Effector CD8-positive, alpha-beta T cell (primary cell): Measurements from ENCODE around the gene HTR6.
"Not testable (repeated sequence)": the region's sequence is repeated elsewhere in the genome, so short reads cannot be mapped to it uniquely, and the experiment has no call there.

ENCODE experiments used
- DNase-seq: peaks from one replicate; lab custom pipeline; 2025; lab: John Stamatoyannopoulos, UW
- total RNA-seq, 4 experiments: gene quantifications; one replicate each; lab custom pipeline; 2026; lab: John Stamatoyannopoulos, UW

The HTR6 gene
- total RNA-seq = 0 to 0.62 (median 0.09) reads per million in 4 experiments

DNA sequence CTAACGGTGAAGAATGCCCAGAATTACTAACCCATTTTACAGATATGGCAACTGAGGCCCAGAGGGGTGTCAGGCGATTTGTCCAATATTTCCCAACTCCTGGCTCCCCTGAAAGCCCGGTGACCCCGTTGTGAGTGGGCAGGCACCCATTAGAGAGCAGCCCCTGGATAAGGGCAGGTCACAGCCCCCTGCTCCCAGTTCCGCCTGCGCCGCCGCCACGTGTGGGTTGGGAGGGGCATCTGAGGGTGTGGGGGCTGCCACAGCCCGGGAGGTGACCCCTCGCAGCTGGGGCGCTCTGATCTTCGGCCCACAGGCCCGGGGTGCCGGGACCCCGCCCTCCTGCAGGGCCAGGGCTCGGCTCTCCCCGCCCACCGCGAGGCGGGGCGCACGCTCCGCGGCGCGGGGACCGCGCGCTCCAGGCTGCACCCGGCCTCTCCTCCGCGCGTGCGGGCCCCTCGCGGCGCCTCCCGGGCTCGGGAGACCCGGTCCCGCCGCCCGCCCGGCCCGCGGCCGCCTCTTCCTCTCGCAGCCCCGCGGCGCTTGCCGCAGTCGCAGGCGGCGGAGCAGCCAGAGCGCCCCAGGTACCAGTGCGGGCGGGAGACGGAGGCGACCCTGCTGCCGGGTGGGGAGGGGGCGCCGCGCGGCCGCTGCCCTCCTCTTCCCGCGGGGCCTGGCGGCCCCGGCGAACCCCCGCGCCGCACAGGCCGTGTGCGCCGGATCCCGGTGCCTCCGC is at the start of gene HTR6:
Gene HTR6, plus strand, starts transcription at position 423 of the 733 bp plus-strand sequence. CDS start 879 bp downstream, outside the sequence.
- DNase-seq = no peak

DNA sequence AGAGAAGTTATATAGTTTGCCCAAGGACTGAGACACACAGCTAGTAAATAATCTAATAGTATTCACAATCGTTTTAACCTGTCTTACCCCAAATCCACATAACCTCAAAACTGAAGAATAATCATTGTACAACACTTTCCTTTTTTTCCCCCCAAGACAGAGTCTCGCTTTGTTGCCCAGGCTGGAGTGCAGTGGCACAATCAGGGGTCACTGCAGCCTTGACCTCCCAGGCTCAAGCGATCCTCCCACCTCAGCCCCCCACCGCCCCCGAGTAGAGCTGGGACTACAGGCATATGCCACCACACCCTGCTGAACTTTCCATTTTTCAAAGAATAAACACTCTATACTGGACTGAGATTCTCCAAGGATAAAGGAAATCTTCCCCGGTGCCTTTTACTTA is 49.2 kb upstream of the HTR6 start:
- DNase-seq = no peak

DNA sequence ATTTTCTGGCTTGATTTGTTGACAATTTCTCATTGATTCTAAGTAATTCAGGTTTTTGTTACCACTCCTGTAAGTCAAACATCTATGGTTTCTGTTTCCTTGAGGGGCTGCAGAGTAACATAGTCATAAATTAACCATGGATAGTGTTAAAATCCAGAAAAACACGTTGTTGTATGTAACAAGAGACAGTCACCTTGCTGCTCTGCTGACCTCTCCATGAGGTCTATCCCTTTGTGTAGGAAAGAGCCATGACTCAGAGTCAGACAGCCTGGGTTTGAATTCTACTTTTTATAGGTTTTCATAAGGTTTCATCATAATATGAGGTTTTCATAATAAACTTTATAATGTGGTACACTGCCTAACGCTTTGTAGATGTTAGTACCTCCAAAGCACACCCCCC is 48.2 kb upstream of the HTR6 start:
- DNase-seq = no peak

DNA sequence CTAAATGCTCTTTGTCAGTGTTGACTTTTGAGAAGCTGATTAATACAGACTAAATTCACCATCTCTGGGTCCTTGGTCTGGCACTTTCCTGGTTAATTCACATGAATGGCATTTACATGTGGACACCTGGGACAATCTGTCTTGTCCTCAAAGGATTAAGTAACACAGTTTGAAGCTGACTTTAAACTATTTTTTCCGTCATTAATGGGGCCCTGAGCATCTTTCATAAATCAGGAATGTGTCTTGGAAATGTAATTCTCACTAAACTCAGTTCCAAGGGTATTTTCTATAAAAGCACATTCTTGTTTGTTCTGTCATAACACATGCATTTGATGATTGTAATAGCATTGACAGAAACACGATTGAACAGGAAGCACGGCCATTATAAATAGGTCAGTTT is 47.3 kb upstream of the HTR6 start:
- DNase-seq = no peak

DNA sequence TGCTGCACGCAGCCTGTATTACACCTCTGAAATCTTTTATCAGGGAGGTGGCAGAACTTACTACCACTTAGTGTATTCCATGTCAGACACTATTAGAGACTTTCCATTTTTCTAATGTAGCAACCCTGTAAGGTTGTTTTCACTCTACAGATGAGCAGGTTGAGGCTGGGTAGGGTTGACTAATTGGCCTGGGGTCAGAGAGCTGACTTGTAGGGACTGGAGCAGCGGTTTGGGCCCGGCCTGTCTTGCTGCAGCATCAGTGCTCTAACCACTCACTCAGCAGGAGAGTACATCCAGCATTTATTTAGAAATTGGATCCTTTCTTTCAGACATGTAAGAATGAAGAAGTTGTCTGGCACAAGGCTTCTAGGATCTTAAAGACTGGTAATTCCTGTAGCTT is 46.2 kb upstream of the HTR6 start:
- no peak for DNase-seq

DNA sequence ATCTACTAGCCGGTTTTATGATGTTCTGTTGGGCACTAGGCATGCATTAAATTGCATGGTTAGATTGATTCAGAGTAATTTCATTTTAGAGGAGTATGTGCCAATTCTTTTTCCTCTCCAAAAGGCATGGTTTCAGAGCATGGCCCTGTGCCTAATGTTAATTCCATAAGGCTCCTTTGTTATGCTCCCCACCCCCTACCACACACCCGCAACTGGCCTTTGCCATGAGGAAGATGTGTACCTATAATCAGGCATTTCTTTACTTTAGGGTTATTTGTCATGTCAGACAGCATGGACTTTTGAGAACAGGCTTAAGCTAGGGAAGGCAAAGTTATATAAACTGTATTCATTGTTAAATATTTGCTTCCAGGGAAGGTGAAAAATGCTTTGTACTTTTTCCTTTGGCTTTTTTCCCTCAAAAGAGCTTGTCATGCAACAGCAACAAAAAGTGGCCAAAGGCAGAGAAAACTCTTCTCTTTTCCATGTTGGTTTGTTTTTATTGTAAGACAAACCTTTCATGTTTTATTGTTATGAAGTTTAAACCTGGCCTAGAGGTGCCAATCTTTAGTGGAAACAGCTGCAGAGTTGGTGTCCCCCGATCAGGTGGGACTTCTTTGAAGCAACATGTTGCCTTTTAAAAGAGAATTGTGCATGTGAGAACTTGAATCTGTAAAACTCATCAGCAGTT is 44.8 kb upstream of the HTR6 start:
- no peak for DNase-seq

DNA sequence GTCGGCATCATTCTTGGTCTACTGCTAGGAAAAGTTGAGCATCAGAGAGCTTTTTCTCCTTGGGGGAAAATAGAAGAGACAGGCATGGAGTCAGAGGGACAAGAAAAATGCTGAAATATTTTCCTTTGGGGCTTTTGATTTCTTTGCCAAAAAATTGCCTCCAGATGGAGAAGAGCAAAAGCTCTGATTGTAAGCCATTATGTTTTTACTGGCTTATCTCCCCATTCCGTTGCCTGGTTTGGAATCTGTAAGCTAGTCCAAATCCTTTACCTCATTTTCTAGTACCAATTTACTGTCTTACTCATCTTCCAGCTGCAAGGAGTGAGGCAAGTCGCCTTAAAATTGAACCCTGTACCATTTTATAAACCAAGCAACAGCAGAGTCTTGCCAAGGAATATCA is 43.9 kb upstream of the HTR6 start:
- DNase-seq = no peak

DNA sequence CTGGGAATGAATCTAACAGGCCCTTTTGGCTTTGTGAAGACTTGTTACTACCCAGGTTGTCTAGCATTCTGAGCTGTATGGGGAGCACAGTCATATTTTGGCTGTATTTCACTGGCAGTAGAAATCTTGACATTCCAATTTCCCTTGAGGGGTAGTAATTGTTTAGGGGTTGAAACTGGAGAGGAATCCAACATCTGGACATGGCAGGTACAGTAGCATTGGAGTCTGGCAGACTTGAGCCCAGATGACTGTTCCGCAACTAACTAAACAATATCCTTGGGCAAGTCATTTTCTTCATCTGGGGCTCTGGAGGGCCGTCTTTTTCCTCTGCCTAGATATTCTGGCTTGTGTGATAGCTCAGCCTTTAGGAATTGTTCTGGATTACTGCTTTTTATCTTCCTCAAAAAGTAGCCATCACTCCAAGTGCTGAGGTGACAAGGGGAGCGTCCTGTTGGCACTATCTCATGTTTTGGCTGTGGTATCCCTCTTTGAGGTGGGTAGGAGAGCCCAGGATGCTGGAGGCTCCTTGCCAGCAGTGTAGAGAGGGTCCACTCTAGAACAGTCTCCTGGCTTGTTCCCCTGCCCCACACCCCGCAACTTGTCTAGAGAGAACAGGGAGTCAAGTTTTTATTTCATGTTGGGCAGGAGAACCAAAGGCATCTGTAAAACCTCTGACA is 43.3 kb upstream of the HTR6 start:
- DNase-seq = no peak

DNA sequence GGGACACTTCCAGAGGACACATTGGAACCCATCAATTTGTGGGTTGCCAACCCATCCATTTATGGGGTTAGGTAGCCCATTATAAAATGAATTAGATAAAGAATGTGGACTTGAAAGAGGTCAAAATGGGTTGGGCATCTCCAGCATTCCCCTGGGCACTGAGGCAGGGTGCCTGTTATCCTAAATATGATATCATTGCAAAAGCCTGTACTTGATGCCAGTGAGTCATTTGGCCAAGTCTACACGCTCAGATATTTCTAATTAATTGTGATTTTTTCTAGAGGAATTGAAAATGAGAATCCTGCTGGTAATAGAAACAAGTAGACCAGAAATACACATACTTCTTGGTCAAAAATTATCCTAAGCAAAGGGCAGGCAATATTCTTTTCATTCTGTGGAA is 42.5 kb upstream of the HTR6 start:
- DNase-seq = no peak

DNA sequence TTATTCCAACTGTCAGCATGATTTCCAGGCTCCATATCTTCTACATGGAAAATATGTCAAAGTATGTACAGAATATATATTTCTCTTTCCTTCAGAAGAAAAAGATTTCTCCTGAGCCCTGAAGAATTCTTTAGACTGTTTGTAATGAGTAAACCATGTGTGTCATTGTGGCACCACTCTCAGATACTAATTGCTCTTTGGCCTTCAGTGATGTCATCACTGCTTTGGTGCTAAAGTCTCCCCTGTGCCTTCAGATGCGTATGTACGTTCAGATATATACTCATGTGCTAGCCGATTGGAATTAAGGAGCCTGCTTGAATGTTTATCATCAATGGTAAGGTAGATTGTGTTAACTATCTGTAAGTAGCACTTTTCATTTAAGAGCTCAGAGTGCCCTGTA is 41.2 kb upstream of the HTR6 start:
- DNase-seq = no peak

DNA sequence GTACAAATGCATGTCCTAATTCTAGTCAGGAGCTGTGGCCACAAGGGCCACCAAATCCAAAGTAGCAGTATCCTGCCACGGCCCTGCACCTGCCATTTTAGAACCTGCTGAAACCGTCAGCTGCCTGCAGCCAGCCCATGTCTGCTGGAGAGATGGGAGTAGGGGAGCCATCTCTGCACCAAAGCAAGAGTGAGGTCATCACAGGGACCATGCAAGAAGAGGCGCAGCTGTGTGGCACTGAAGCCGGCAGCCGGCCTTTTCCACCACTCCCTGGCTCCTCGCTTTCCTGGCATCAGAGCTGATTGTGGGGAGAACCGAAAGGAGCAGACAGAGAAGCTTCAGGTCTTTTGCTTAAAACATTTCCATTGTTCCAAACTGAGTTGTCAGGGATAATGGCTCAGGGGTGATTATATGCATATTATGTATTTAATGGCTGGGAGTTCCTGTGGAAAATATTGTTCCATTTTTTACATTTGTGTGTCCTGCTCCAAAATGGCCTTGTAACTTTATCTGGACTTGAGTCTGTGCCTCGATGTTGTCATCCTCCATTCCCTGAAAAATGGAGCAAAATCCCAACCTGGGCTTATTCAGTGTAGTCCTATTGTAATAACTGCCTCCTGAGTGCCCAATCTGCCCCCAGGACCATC is 39.3 kb upstream of the HTR6 start:
- DNase-seq = no peak

DNA sequence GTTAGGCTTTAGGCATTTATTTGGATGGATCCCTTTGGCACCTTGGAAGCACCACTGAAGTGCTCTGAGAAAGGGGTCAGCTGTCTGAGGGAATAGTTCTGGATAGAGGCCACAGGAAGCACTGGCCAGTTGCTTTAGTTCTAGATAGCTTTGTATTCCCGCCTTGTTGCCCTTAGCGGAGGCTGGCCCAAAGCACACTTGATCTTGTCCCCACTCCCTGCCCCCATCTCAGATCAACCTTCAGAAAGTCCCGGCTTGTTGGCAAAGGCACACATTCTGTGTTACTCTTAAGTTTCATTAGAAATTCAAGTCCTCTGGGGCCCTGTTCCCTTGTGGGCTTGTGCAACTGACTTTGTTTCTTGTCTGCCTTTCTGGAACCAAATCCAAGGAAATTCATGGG is 35.8 kb upstream of the HTR6 start:
- DNase-seq = no peak

DNA sequence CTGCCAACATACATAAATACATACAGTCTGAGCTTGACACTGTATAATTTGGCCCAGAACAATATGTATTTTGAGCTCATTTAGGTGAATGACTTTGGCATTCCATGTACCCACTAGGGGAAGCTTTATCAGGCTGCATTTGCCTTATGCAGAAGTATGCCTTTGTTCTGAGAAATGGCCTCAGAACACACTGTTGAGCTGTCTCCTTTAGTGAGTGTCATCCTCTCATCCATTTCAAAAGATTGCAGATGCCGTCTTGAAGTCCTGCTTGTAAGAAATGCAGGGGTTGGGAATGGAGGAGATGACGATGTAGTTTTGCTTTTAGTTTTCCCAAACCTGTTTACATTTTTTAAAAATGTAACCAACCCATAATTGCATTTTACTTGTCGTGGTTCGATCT is 35.3 kb upstream of the HTR6 start:
- no peak for DNase-seq

DNA sequence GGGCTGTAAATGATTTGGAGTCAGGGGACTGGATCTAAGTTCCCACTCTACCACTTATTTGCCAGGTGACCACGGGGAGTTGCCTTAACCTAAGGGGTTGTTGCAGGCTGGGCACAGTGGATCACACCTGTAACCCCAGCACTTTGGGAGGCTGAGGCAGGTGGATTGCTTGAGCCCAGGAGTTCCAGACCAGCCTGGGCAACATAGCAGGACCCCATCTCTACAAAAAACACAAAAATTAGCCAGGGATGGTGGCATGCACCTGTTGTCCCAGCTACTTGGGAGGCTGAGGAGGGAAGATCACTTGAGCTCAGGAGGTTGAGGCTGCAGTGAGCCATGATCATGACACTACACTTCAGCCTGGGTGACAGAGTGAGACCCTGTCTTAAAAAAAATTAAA is 34.5 kb upstream of the HTR6 start:
- DNase-seq = not testable (repeated sequence)

DNA sequence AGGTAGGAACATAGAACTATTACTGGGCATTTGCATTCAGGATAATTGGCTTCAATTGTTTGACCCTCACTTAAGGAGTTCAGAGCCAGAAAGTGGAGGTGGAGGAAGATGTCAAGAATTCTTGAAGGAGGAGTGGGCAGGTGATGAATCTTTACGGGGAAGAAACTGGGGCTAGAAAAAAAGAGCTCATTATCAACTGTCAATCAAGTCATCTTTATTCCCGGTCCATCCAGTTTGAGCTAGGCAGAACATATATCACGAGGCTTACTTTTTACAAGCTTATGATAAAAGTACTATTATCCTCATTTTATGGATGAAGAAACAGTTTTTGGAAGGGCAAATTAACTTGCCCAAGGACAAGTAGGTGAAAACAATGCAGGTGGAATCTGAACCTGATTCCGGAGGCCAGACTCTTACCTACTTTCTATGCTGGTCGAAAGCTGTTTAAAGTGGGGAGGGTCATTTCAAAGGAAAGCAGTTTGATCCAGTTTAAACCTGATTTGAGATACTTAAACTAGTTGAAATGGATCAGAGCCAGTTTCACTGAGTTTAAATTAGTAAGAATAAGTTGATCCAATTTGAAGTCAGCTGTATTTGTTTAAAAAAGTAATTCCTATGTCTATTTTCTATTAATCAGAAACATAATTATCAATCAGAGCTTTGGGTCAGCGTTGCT is 33.8 kb upstream of the HTR6 start:
- no peak for DNase-seq

DNA sequence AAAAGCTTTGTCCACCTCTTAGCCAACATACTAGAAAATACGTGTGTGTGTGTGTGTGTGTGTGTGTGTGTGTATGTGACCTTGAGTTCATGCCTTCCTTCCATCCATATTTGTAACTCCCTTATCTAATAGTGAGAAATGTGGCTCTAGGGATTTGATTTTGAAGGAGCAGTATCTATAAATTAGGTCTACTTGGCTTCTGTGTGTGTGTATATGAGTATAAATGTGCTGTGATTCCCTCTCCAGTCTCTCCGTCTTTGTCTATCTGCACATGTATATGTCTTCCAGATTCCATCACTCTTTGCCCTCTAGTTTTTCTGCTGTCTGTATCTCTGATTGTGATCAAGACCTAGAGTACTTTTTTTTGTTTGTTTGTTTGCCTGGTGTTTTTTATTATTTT is 32.5 kb upstream of the HTR6 start:
- DNase-seq = no peak

DNA sequence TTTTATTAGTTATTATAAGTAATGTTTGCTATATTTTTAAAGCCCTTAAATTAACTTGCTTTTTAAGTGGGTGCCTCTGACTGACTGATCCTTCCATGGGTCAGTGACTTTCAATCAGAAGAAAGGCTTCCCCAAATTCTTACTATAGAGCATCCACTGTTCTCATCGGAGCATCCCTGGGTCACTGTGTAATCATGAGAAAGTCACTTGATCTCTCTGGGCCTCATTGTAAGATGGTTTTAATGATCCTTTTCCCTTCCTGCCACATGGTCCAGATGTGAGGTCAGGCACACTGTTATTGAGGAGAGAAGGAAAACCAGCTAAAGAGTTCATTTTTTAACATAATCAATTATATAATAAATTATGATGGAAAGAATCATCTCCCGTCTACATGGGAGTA is 31.6 kb upstream of the HTR6 start:
- no peak for DNase-seq

DNA sequence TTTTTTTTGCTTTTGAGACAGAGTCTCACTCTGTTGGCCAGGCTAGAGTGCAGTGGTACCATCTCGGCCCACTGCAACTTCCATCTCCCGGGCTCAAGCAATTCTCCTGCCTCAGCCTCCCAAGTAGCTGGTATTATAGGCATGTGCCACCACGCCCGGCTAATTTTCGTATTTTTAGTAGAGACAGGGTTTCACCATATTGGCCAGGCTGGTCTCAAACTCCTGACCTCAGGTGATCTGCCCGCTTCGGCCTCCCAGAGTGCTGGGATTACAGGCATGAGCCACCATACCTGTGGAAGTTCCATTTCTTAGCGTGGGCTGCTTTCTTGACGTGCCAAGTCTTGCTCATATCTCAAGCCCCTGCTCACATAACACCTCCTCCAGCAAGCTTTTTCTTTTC is 29.6 kb upstream of the HTR6 start:
- DNase-seq = not testable (repeated sequence)

DNA sequence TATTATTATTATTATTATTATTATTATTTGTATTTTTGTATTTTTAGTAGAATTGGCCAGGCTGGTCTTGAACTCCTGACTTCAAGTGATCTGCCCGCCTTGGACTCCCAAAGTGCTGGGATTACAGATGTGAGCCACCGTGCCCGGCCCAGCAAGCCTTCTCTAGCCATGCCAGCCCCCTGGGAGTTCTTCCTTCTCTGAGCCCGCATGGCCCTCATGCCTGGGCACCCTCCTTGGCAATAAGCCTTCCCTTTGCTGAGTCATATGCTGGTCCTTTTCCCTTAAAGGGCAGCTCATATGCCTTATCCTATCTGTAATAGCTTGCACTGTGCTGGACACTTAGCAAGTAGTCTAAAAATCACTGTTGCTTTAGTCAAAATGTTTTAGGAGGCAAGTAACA is 29.0 kb upstream of the HTR6 start:
- DNase-seq = no peak

DNA sequence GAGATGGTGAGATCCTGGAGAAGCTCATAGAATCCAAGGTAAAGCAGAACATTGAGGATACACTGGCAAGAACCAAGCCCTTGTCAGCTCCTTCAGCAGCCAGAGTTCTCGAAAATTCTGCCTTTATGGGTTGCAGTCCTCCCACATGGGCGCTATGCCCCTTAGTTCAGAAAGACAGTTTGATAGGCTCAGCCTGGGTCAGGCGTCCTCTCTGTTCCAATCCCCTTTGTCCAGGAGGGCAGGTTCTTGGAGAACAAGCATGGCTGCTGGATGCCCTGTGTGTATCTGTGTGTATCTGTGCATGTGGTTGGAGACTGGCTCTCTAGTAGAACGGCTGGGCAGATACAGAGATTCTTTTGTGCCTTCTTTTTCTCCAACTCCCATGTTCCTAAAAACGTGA is 28.6 kb upstream of the HTR6 start:
- no peak for DNase-seq

DNA sequence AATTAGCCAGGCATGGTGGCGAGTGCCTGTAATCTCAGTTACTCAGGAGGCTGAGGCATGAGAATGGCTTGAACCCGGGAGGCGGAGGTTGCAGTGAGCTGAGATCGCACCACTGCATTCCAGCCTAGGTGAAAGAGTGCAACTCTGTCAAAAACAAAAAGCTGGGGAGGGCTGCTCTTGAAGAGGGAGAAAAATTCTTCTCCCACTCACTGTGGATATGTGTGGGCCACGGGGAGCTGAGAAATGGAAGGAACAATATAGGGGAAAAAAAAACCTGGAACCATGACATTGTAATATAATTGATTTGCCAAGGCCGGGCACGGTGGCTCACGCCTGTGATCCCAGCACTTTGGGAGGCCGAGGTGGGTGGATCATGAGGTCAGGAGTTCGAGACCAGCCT is 27.9 kb upstream of the HTR6 start:
- not testable (repeated sequence) for DNase-seq

DNA sequence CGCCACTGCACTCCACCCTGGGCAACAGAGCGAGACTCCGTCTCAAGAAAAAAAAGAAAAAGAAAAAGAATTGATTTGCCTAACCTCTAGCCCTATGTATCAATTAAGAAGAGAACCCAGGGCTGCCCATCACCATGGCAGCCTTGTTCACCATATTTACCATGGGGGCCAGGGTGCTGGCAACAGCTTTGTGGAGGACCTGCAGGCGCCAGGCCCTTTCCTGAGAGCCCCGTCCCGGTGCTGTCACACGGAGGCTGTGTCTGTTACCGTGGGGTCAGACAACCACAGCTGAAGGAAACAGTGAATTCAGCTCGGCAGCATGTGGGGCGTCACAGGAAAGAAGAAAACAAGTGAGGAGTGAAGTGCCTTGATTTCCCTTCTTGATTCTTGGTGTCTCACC is 27.1 kb upstream of the HTR6 start:
- DNase-seq = no peak
